ENCODE data around the gene SLC25A30. TPM values are rescaled to one million over a fixed set of nuclear protein-coding genes. Genes with fewer than 3 reads are reported as not detected.

SLC25A30 gene
- total and polyA plus RNA-seq, 9 of the 15 experiments (the other 6 are each of a cell fraction or from before 2014, with no cell fraction given), result 1.1 to 11.1 (median 5.6) TPM

DNA sequence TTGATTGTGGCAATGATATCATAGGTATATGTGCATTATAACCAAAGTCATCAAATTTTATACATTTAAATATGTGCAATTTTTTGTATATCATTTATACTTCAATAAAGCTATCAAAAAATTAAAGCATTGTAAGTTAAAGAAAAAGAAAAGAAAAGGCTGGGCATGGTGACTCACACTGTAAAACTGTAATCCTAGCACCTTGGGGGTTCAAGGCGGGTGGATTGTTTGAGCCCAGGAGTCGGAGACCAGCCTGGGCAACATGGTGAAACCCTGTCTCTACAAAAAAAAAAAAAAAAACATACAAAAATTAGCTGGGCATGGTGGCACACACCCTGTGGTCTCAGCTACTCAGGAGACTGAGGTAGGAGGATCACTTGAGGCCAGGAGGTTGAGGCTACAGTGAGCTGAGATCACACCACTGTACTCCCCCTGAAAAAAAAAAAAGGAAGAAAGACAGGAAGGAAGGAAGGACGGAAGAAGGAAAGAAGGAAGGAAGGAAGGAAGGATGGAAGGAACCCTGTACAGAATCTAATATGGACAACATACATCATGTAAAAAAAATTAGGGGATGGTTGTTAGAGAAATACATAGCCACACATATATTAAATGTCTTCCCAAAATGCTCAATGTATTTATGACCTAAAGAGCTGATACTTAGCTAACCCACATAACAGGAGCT lies 21.7 kb upstream of the SLC25A30 start:
- POLR2A ChIA-PET, result interaction anchor here (0.6 to 1.3 kb wide), 3 partner anchors 10 to 34 kb away, joined by 3 to 6 read pairs (median 3); no protein-coding TSS in a partner anchor
- Histone ChIP-seq H3K36me3 (ENCODE audit: control insufficient read depth, insufficient read depth, low read length) (no peaks in the 10 kb centered on the region), H3K4me3 (no peak overlapping the region), H3K79me2 (ENCODE audit: control insufficient read depth, insufficient read depth, low read length) (no peaks in the 10 kb centered on the region), H3K4me1 (replicated peaks in 1 of 2; ENCODE audit: control insufficient read depth in 2 of 2, insufficient read depth in 2 of 2, low read length in 2 of 2) (peaks cover 0 to 3% of the 10 kb centered on the region in 2 experiments; a peak in 1 of 5 replicates), H4K20me1 (replicated peaks; ENCODE audit: control insufficient read depth, insufficient read depth, low read length) (no peaks in the 10 kb centered on the region), H3K27me3 (ENCODE audit: control insufficient read depth in 2 of 2, insufficient read depth in 2 of 2, low read length in 2 of 2) (no peaks in the 10 kb centered on the region), H3K9me3 (replicated peaks; ENCODE audit: control insufficient read depth, insufficient read depth, low read depth, low read length) (no peaks in the 10 kb centered on the region), H3K9ac (ENCODE audit: insufficient read depth in 1 of 2, low read depth in 2 of 2, low read length in 2 of 2) (no peak overlapping the region), H2AFZ (ENCODE audit: low read depth, low read length) (0 out of 2 replicates have a peak overlapping the region, but pooled peaks have one; percentile 55), H3K4me2 (ENCODE audit: insufficient read depth, low read length) (no peak overlapping the region), H3K9me1 (ENCODE audit: control insufficient read depth, insufficient read depth, low read length) (no peaks in the 10 kb centered on the region), H3K27ac (ENCODE audit: extremely low read depth, low read depth, low read length) (no peak overlapping the region)
- intact Hi-C loops (cut with micrococcal nuclease) (no loop called here), in situ Hi-C loops (cut with MboI) (no loop called here)
- WGBS (ENCODE audit: insufficient coverage, low coverage, missing lambda C conversion rate), result 37% methylated on average over 3 of the region's 3 CpGs
- CTCF ChIA-PET (ENCODE audit: low intra/inter-chr PET ratio), result no interaction called here
- ATAC-seq (no peak), DNase-seq (ENCODE audit: extremely low read depth in 1 of 4, low spot score in 3 of 4) (no peak), FAIRE-seq (no peak)
- no TSS peak for BruUV-seq (replicated peaks)
- TF ChIP-seq ZC3H8 (IDR thresholded peaks at IDR 0.05) (no peak), ZNF263 (CRISPR knock-in tag; IDR thresholded peaks at IDR 0.05; ENCODE audit: borderline replicate concordance) (no peak), FOXA1 (IDR thresholded peaks at IDR 0.05; ENCODE audit: borderline replicate concordance) (no peak), RFX7 (CRISPR knock-in tag; IDR thresholded peaks at IDR 0.05) (no peak), KLF10 (CRISPR knock-in tag; IDR thresholded peaks at IDR 0.05) (no peak), MYBL2 (IDR thresholded peaks at IDR 0.05; ENCODE audit: low read depth) (no peak), MYBL2 (CRISPR knock-in tag; IDR thresholded peaks at IDR 0.05; ENCODE audit: borderline replicate concordance) (no peak)
- TF ChIP-seq, protein P1, sequence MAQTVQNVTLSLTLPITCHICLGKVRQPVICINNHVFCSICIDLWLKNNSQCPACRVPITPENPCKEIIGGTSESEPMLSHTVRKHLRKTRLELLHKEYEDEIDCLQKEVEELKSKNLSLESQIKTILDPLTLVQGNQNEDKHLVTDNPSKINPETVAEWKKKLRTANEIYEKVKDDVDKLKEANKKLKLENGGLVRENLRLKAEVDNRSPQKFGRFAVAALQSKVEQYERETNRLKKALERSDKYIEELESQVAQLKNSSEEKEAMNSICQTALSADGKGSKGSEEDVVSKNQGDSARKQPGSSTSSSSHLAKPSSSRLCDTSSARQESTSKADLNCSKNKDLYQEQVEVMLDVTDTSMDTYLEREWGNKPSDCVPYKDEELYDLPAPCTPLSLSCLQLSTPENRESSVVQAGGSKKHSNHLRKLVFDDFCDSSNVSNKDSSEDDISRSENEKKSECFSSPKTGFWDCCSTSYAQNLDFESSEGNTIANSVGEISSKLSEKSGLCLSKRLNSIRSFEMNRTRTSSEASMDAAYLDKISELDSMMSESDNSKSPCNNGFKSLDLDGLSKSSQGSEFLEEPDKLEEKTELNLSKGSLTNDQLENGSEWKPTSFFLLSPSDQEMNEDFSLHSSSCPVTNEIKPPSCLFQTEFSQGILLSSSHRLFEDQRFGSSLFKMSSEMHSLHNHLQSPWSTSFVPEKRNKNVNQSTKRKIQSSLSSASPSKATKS (CRISPR knock-in tag; IDR thresholded peaks at IDR 0.05), result no peak
- TF ChIP-seq, protein P2, sequence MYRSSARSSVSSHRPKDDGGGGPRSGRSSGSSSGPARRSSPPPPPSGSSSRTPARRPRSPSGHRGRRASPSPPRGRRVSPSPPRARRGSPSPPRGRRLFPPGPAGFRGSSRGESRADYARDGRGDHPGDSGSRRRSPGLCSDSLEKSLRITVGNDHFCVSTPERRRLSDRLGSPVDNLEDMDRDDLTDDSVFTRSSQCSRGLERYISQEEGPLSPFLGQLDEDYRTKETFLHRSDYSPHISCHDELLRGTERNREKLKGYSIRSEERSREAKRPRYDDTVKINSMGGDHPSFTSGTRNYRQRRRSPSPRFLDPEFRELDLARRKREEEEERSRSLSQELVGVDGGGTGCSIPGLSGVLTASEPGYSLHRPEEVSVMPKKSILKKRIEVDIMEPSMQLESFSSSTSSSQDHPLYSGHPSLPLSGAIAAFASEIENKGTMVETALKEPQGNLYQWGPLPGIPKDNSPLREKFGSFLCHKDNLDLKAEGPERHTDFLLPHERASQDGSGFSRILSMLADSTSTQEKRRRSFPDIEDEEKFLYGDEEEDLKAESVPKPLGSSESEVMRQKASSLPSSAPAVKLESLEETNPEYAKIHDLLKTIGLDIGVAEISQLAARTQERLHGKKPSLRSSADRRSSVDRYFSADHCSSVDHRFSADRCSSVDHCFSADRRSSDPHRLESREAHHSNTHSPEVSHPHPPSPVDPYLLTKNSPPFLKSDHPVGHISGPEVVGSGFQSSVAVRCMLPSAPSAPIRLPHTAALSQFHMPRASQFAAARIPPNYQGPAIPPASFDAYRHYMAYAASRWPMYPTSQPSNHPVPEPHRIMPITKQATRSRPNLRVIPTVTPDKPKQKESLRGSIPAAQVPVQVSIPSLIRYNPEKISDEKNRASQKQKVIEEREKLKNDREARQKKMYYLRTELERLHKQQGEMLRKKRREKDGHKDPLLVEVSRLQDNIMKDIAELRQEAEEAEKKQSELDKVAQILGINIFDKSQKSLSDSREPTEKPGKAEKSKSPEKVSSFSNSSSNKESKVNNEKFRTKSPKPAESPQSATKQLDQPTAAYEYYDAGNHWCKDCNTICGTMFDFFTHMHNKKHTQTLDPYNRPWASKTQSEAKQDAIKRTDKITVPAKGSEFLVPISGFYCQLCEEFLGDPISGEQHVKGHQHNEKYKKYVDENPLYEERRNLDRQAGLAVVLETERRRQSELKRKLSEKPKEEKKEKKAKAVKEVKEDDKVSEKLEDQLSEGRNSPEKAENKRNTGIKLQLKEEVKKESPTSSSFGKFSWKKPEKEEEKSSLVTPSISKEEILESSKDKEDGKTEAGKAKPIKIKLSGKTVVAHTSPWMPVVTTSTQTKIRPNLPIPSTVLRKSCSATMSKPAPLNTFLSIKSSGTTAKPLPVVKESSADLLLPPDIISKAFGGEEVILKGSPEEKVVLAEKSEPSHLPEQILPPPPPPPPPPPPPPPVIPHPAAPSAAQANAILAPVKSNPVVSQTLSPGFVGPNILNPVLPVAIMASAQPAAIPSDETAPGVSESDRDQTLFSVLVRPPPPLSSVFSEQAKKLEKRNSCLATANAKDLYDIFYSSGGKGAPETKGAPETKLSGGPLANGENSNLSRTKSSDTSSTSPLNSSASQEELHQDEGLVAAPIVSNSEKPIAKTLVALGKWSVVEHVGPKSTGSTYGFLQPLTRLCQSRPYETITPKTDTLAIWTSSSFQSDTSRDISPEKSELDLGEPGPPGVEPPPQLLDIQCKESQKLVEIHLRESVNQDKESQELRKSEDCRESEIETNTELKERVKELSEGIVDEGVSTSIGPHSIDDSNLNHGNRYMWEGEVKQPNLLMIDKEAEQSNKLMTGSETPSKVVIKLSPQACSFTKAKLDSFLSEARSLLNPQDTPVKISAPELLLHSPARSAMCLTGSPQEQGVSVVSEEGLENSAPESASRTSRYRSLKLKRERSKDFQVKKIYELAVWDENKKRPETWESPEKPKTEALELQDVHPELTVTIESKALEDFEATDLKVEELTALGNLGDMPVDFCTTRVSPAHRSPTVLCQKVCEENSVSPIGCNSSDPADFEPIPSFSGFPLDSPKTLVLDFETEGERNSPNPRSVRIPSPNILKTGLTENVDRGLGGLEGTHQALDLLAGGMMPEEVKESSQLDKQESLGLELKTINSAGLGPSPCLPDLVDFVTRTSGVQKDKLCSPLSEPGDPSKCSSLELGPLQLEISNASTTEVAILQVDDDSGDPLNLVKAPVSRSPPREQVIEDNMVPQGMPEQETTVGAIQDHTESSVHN (IDR thresholded peaks at IDR 0.05; ENCODE audit: borderline replicate concordance in 1 of 2, low read depth in 1 of 2), result no peak

Data from K562 (cell line).